H54 (cell line): Measurements from ENCODE around the gene ZFAND3.
A peak's percentile ranks its signal among the peaks of the same experiment; 100 is the strongest.

Experiments used
- DNase-seq: peaks from one replicate; pipeline ENCODE4 v3.0.0; 2011; ENCODE audit warnings: low spot score, mixed read lengths; ENCODE audit not compliant: insufficient read length
- FAIRE-seq: peaks from 3 replicates; lab custom pipeline; 2011; peaks lifted over from hg19 to GRCh38; lab: Jason Lieb, UNC
- POLR2A ChIP-seq: IDR thresholded peaks from 2 replicates; pipeline ENCODE4 v1.6.1; 2011; ENCODE audit warnings: low read depth, mild to moderate bottlenecking, low read length

The ZFAND3 gene

DNA sequence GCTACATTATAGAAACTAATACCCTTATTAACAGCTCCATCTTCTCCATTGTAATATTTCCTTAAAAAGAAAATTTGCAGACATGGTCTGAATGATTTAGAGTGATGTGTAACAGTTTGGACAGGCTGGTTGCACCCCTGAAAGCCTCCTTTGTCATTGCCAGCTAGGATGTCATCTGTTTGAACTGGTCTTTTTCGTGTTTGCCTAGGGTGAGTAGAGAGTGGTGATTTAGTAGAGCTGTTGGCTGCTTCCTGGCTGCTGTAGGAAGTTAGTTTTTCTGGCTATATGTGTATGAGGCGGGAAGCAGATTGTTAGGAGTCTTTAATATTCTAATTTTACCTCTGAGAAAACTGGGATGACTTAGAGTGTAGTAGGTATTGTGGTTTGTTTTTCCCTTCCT lies 101.1 kb downstream of the ZFAND3 start:
- DNase-seq (no peak), FAIRE-seq (peak; percentile 52)
- no peak for TF ChIP-seq POLR2A

DNA sequence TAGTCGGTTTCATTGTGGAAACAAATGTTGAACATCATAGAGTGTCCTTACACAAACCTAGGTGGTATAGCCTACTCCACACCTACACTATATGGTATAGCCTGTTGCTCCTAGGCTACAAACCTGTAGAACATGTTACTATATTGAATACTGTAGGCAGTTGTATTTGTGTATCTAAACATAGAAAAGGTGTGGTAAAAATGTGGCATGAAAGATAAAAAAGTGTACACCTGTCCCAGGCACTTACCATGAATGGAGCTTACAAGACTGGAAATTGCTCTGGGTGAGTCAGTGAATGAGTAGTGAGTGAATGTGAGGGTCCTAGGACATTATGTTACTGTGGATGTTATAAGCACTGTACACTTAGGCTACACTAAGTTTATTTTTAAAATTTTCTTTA lies 103.0 kb downstream of the ZFAND3 start:
- no peak for TF ChIP-seq POLR2A
- FAIRE-seq (peak; percentile 87), DNase-seq (no peak)

DNA sequence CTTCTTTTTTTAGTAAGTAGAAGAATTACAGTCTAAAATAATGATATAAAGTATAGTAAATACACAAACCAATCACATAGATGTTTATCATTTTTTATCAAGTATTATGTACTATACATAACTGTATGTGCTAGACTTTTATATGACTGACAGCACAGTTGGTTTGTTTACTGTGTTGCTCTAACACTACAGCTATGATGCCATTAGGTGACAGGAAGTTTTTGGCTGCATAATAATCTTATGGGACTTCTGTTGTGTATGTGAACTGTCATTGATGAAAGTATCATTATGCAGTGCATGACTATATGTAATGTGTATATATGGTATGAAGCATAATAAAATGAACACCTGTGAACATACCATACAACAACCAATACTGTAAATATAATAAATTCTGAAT lies 104.0 kb downstream of the ZFAND3 start:
- FAIRE-seq (no peak), DNase-seq (no peak)
- no peak for TF ChIP-seq POLR2A

DNA sequence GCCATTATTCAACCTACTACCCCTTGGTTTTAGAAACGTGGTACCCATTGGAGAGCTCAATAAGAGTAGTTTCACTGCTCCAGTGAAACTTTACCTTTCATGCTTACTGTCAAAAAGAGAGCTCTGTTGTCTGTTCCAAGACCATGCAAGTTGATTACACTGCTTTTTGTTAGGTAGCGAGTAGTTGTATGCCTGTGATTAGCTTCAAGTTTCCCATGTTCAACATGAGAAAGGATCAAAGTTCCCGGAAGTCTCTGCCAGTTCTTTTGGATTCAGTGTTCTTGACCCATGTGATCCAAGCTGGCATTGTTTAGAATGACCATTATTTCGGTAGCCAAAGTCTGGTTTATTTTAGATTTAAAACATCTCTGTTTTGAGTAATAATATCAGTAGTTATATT lies 107.1 kb downstream of the ZFAND3 start:
- DNase-seq, result no peak
- no peak for TF ChIP-seq POLR2A
- FAIRE-seq, result no peak

DNA sequence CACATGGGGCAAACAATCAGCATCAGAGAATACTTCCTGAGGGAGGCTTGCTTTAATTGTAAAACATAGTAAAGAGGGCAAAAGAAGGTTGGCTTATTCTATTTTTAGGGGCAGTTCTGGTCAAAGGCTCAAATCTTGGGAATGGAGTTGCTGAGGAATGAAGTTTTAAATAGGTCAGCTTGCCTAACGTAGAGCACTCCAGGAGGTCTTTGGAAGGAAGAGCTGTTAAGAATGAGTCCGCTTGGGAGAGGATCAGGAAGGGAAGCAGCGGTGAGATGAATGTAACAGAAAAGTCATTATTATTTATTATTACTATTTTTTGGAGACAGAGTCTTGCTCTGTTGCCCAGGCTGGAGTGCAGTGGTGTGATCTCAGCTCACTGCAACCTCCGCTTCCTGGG lies 108.7 kb downstream of the ZFAND3 start:
- FAIRE-seq, result no peak
- no peak for DNase-seq

DNA sequence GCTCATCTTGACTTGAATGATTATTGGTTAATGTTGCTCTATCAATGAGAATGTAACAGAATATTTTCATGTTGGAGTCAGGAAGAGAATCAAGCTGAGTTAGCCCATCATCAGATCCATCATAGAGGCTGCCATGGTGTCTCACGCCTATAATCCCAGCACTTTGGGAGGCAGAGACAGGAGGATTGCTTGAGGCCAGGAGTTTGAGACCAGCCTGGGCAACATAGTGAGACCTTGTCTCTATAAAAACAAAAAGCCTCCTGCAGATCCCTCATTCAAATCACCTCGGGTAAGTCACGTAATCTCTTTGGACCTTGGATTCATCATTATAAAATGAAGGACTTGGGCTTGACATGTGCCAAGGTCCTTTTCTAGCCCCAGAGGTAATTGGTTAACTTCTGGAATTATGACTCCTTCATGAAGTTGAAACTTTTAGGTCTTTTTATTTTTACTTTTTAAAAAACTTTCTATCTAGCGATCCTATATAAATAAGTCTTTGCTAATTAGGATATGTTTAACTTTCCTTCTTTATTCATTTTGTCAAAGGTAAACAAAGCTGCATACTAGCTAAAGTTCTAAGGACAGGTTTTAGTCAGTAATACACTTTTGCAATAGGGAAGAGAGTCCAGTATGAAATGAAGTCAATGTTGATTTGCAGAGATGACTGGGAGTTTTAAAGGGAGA lies 110.9 kb downstream of the ZFAND3 start:
- TF ChIP-seq POLR2A, result no peak
- no peak for FAIRE-seq

More for the DNA sequence above, 108.7 kb downstream of the ZFAND3 start:
- no peak for TF ChIP-seq POLR2A

DNA sequence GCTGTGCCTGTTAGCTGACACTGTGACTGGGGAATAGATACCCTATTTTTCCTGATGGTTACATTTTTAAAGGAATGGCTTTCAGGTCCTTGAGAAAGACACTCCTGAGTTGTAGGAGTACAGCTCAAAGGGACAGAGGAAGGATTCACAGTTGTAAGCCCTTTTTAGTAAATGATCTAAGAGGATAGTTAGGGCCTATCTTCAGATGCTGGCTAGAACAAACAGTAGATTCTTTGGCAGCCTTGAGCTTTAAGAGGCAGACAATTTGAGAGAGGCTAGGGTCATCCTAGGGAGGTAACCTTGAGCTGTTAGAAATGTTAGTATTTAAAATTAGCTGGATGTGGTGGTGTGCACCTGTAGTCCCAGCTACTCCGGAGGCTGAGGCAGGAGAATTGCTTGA lies 111.5 kb downstream of the ZFAND3 start:
- no peak for TF ChIP-seq POLR2A
- DNase-seq (no peak), FAIRE-seq (no peak)

More for the DNA sequence above, 110.9 kb downstream of the ZFAND3 start:
- DNase-seq, result no peak

DNA sequence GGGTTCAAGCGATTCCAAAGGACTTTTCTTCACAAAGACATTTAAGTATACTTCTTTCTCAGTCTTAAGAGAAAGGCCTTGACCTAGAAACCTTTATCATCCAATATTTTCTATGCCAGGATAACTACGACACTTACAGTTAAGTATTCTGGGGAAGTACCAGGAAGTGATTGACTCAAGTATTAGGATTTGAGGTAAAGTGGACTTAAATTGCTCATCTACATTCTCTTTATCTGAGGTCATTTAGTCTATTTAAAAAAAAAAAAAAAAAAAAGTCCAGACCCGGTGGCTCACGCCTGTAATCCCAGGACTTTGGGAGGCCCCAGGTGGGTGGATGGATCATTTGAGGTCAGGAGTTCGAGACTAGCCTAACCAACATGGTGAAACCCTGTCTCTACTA lies 114.7 kb downstream of the ZFAND3 start:
- no peak for TF ChIP-seq POLR2A
- DNase-seq (no peak), FAIRE-seq (no peak)

DNA sequence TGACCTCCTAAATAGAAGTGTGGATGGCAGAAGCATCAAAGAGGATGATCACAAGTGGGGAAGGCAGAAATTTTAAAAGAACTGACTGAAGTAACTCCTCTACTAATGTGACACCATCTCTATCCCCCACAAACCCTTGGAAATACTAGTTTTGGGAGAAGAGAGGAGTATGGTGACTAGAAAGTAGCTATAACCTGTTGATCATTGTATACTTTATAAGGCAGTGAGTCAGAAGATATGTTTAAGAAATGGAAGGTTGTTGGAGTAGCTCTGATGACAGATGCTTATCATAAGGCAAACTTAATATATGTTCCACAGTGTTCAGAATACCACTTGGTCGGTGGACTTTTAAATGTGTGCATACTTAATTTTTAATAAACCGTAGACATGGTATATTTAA lies 116.6 kb downstream of the ZFAND3 start:
- TF ChIP-seq POLR2A, result no peak
- DNase-seq (no peak), FAIRE-seq (peak; percentile 15)

DNA sequence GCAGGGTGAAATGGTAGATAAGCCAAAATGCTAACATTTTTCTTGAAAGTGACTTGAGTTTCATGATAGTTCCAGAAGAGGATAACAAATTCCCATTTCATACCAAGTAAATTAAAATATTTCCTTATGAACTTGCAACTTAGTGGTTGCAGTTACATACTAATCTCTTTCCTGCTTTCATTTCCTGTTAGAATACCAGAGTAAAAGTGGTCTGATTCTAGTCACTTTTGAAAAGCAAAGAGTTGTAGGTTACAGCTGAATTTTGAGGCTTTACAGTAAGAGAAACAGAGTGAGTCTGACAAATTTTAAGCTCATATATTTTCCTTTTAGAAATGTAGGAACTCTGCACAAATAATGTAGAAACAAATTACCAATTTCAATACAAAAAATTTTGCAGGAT lies 117.4 kb downstream of the ZFAND3 start:
- DNase-seq (no peak), FAIRE-seq (no peak)
- TF ChIP-seq POLR2A, result no peak

DNA sequence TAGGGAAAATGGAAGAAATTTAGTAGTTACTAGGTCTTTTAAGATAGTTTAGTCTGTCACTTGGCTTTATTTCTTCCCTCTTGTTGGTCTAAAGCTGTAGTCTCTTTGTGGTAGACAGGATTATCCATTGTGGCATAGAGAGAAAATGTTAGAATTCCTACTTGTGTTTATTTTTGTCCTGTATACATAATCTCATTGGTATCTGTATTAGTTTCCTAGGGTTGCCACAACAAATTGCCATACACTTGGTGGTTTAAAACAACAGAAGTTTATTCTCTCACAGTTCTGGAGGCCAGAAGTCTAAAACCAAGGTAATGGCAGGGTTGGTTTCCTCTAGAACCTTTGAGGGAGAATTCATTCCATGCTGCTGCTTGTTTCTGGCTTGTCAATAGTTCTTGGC lies 119.4 kb downstream of the ZFAND3 start:
- DNase-seq, result no peak
- peak; percentile 84 for FAIRE-seq
- TF ChIP-seq POLR2A, result no peak

DNA sequence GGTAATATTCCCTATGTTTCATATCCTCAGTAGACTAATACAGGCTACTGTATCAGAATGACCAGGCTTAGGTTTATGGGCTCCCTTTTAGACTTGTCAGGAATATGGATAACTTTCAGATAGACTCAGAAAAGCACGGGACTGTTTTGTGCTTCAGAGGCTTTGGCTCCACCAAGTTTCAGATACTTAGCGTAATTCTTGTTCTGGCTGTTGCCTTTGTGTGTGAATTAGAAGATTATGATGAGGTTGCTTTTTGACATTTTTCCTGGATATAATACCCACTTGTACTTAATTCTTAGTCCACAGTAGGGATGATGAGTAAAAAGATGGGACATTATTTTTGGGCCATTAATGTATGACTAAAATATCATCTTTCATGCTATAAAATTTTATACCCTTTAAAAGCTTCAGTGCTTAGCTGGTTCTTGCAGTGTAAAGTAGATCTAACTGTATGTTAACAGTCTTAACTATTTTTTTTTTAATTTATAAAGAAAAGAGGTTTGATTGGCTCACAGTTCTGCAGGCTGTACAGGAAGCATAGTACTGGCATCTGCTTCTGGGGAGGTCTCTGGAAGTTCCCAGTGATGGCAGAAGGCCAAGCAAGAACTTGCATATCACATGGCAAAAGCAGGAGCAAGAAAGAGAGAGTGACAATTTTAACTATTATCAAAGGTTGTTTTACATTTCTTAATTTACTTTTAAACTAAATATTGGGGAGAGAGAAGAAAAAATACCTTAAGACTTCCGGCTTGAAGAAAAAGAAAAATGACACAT lies 120.7 kb downstream of the ZFAND3 start:
- TF ChIP-seq POLR2A, result no peak
- DNase-seq, result no peak
- FAIRE-seq, result peak; percentile 50

DNA sequence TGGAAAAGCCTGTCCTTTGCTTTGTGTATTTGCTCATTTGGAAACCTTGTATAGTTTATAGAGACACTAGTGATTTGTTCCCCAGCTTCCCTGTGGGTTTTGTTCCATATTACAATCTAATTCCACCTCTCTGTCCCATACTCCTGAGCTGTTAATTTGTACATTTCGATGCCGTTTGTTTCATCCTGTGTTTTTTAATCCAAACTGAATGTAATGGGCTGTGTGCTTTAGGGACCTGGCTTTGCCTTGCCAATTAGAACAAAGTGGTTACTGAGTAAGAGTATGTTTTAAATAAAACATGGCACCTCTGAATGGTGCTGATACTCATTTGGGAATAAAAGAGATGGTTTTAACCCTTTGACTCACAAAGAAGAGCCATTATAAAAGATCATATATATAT lies 122.3 kb downstream of the ZFAND3 start:
- FAIRE-seq, result no peak
- no peak for DNase-seq
- TF ChIP-seq POLR2A, result no peak

DNA sequence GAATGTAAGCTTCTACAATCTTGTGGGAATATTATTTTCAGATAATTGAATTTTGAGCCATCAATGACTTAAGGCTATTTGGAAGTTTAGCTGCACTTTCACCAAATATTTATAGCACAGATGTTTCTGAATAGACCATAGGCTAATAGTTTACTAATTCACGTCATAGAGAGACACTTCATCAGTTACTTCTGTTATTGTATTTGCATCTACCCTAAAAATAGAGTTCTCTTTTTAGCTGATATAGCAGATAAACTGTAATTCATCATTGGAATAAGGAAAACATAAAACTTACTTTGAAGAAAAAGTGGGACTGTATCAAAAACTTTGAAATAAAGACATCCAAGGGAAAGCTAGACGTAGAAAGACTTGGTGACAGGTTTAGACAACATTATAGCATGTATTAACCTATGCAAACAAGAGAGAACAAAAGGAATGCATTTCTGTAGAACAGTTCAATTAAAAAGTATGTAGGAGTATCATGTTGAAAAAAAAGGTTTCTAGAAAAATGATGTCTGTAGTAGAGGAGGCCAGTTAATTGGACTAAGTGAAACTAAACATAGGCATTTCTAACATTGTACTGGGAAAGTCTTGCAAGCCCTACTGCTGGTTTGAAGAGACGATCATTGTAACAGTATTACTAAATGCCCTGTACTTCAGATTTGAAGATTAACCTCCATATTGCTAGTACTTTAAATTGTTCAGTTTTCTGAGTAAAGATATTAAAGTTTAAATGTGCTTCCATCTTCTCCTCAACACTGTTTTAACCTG lies 123.3 kb downstream of the ZFAND3 start:
- no peak for TF ChIP-seq POLR2A
- DNase-seq (no peak), FAIRE-seq (peak; percentile 27)
